ENCODE results near the gene CAMKK2.

The CAMKK2 gene

GRCh38 chr12:121296618-121297434, at the start of gene CAMKK2:
TSS of gene CAMKK2 (minus strand) at chr12:121296709. CDS start at chr12:121274526, 22,183 bp downstream.
- peak; percentile 67 for DNase-seq (ENCODE audit: low read depth, low spot score)
- H3K36me3 ChIP-seq (ENCODE audit: insufficient read depth, insufficient read length, low read length) = peaks cover 6% of the 10 kb centered on the region
- TF ChIP-seq YY1 (IDR thresholded peaks at IDR 0.05; ENCODE audit: insufficient read depth, insufficient read length) = no peak
- H3K4me3 ChIP-seq (ENCODE audit: insufficient read length, low read depth) = peak within 1 kb of the TSS; percentile 87
- peaks cover 4% of the 10 kb centered on the region for H3K27me3 ChIP-seq (ENCODE audit: insufficient read depth, insufficient read length)
- no peaks in the 10 kb centered on the region for H3K4me1 ChIP-seq (ENCODE audit: insufficient read depth, insufficient read length)
- no peaks in the 10 kb centered on the region for H3K9me3 ChIP-seq (ENCODE audit: insufficient read depth, low read length)
- peak within 1 kb of the TSS; percentile 92 for H3K9ac ChIP-seq (ENCODE audit: insufficient read length, low read depth)

GRCh38 chr12:121345151-121345815, 48.8 kb upstream of the CAMKK2 start:
- no peak overlapping the region for H3K9ac ChIP-seq (ENCODE audit: insufficient read length, low read depth)
- no peaks in the 10 kb centered on the region for H3K27me3 ChIP-seq (ENCODE audit: insufficient read depth, insufficient read length)
- no peak overlapping the region for H3K4me3 ChIP-seq (ENCODE audit: insufficient read length, low read depth)
- H3K4me1 ChIP-seq (ENCODE audit: insufficient read depth, insufficient read length) = no peaks in the 10 kb centered on the region
- TF ChIP-seq YY1 (IDR thresholded peaks at IDR 0.05; ENCODE audit: insufficient read depth, insufficient read length) = no peak
- no peak for TF ChIP-seq ZNF274 (IDR thresholded peaks at IDR 0.05; ENCODE audit: low read depth, low read length)
- TF ChIP-seq SUZ12 (IDR thresholded peaks at IDR 0.05; ENCODE audit: extremely low read depth, insufficient read depth, insufficient read length) = no peak
- H3K36me3 ChIP-seq (ENCODE audit: insufficient read depth, insufficient read length, low read length) = peaks cover 81% of the 10 kb centered on the region
- H3K9me3 ChIP-seq (ENCODE audit: insufficient read depth, low read length) = no peaks in the 10 kb centered on the region
- DNase-seq (ENCODE audit: low read depth, low spot score) = no peak

GRCh38 chr12:121344506-121344905, 48.0 kb upstream of the CAMKK2 start:
- Histone ChIP-seq H3K36me3 (ENCODE audit: insufficient read depth, insufficient read length, low read length) (peaks cover 83% of the 10 kb centered on the region), H3K4me3 (ENCODE audit: insufficient read length, low read depth) (no peak overlapping the region), H3K4me1 (ENCODE audit: insufficient read depth, insufficient read length) (no peaks in the 10 kb centered on the region), H3K9me3 (ENCODE audit: insufficient read depth, low read length) (no peaks in the 10 kb centered on the region), H3K27me3 (ENCODE audit: insufficient read depth, insufficient read length) (no peaks in the 10 kb centered on the region), H3K9ac (ENCODE audit: insufficient read length, low read depth) (no peak overlapping the region)
- no peak for DNase-seq (ENCODE audit: low read depth, low spot score)
- TF ChIP-seq SUZ12 (IDR thresholded peaks at IDR 0.05; ENCODE audit: extremely low read depth, insufficient read depth, insufficient read length) (no peak), ZNF274 (IDR thresholded peaks at IDR 0.05; ENCODE audit: low read depth, low read length) (no peak), YY1 (IDR thresholded peaks at IDR 0.05; ENCODE audit: insufficient read depth, insufficient read length) (no peak)

GRCh38 chr12:121337416-121337815, 40.9 kb upstream of the CAMKK2 start:
- TF ChIP-seq SUZ12 (IDR thresholded peaks at IDR 0.05; ENCODE audit: extremely low read depth, insufficient read depth, insufficient read length) = no peak
- no peak for TF ChIP-seq YY1 (IDR thresholded peaks at IDR 0.05; ENCODE audit: insufficient read depth, insufficient read length)
- TF ChIP-seq ZNF274 (IDR thresholded peaks at IDR 0.05; ENCODE audit: low read depth, low read length) = no peak
- Histone ChIP-seq H3K27me3 (ENCODE audit: insufficient read depth, insufficient read length) (no peaks in the 10 kb centered on the region), H3K4me1 (ENCODE audit: insufficient read depth, insufficient read length) (no peaks in the 10 kb centered on the region), H3K36me3 (ENCODE audit: insufficient read depth, insufficient read length, low read length) (peaks cover 77% of the 10 kb centered on the region), H3K4me3 (ENCODE audit: insufficient read length, low read depth) (no peak overlapping the region), H3K9me3 (ENCODE audit: insufficient read depth, low read length) (no peaks in the 10 kb centered on the region), H3K9ac (ENCODE audit: insufficient read length, low read depth) (no peak overlapping the region)
- DNase-seq (ENCODE audit: low read depth, low spot score) = no peak

- Histone ChIP-seq H3K36me3 (ENCODE audit: insufficient read depth, insufficient read length, low read length) (peaks cover 83% of the 10 kb centered on the region), H3K4me1 (ENCODE audit: insufficient read depth, insufficient read length) (no peaks in the 10 kb centered on the region), H3K9ac (ENCODE audit: insufficient read length, low read depth) (no peak overlapping the region), H3K9me3 (ENCODE audit: insufficient read depth, low read length) (no peaks in the 10 kb centered on the region), H3K27me3 (ENCODE audit: insufficient read depth, insufficient read length) (no peaks in the 10 kb centered on the region), H3K4me3 (ENCODE audit: insufficient read length, low read depth) (no peak overlapping the region)
- TF ChIP-seq YY1 (IDR thresholded peaks at IDR 0.05; ENCODE audit: insufficient read depth, insufficient read length) = no peak
- TF ChIP-seq ZNF274 (IDR thresholded peaks at IDR 0.05; ENCODE audit: low read depth, low read length) = no peak
- TF ChIP-seq SUZ12 (IDR thresholded peaks at IDR 0.05; ENCODE audit: extremely low read depth, insufficient read depth, insufficient read length) = no peak
- peak; percentile 44 for DNase-seq (ENCODE audit: low read depth, low spot score)
Measured at GRCh38 chr12:121334513-121335343, 38.2 kb upstream of the CAMKK2 start.

GRCh38 chr12:121333747-121334146, 37.2 kb upstream of the CAMKK2 start:
- H3K4me1 ChIP-seq (ENCODE audit: insufficient read depth, insufficient read length) = no peaks in the 10 kb centered on the region
- TF ChIP-seq ZNF274 (IDR thresholded peaks at IDR 0.05; ENCODE audit: low read depth, low read length) (no peak), SUZ12 (IDR thresholded peaks at IDR 0.05; ENCODE audit: extremely low read depth, insufficient read depth, insufficient read length) (no peak), YY1 (IDR thresholded peaks at IDR 0.05; ENCODE audit: insufficient read depth, insufficient read length) (no peak)
- peaks cover 85% of the 10 kb centered on the region for H3K36me3 ChIP-seq (ENCODE audit: insufficient read depth, insufficient read length, low read length)
- H3K9ac ChIP-seq (ENCODE audit: insufficient read length, low read depth) = no peak overlapping the region
- no peaks in the 10 kb centered on the region for H3K9me3 ChIP-seq (ENCODE audit: insufficient read depth, low read length)
- H3K4me3 ChIP-seq (ENCODE audit: insufficient read length, low read depth) = no peak overlapping the region
- H3K27me3 ChIP-seq (ENCODE audit: insufficient read depth, insufficient read length) = no peaks in the 10 kb centered on the region
- DNase-seq (ENCODE audit: low read depth, low spot score) = no peak

All from NT2/D1 (cell line).